ENCODE data around the gene EPHB1. TPM values are rescaled to one million over a fixed set of nuclear protein-coding genes. Genes with fewer than 3 reads are reported as not detected.

Gene EPHB1
- total RNA-seq, 1 experiment from 2014 or later = 2.8 TPM

DNA sequence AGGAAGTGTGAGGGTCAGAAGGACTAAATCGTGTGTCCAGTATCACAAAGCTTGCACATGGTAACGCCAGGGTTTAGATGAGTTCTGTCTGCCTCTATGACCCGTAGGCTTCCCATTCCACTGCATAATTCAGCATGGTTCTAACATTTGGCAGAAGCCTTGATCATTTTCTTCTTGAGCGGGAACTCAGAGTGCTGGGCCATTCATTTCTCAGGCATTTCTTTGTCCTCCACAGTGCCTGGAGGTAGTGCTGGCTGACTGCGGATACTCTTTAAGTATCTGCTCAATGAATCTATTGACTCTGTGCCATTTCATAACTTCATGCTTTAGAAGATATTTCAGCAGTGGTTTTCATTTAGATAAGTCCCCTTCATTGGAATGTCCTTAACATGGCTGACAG, 370.2 kb downstream of the EPHB1 start:
- H3K9ac ChIP-seq (ENCODE audit: extremely low read depth, insufficient read length, low read length) = no peak overlapping the region
- no CpG with 5 or more reads among the region's 5 CpGs for WGBS (ENCODE audit: extremely low coverage, insufficient read length, low lambda C conversion rate)
- no peaks in the 10 kb centered on the region; the same call in 1 of the 2 replicates for H3K79me2 ChIP-seq (ENCODE audit: insufficient read depth, low read length)
- no peak overlapping the region for H3K14ac ChIP-seq (ENCODE audit: insufficient read depth, low read length)
- no peaks in the 10 kb centered on the region for H3K27me3 ChIP-seq (ENCODE audit: insufficient read depth, low read length)
- H2BK20ac ChIP-seq (ENCODE audit: low read depth, low read length, poor library complexity, severe bottlenecking) = no peak overlapping the region
- H3K9me3 ChIP-seq (ENCODE audit: control insufficient read depth, low read depth, low read length) = no peaks in the 10 kb centered on the region
- H4K91ac ChIP-seq (ENCODE audit: insufficient read length, low read depth, low read length) = no peak overlapping the region
- TF ChIP-seq, protein P1, sequence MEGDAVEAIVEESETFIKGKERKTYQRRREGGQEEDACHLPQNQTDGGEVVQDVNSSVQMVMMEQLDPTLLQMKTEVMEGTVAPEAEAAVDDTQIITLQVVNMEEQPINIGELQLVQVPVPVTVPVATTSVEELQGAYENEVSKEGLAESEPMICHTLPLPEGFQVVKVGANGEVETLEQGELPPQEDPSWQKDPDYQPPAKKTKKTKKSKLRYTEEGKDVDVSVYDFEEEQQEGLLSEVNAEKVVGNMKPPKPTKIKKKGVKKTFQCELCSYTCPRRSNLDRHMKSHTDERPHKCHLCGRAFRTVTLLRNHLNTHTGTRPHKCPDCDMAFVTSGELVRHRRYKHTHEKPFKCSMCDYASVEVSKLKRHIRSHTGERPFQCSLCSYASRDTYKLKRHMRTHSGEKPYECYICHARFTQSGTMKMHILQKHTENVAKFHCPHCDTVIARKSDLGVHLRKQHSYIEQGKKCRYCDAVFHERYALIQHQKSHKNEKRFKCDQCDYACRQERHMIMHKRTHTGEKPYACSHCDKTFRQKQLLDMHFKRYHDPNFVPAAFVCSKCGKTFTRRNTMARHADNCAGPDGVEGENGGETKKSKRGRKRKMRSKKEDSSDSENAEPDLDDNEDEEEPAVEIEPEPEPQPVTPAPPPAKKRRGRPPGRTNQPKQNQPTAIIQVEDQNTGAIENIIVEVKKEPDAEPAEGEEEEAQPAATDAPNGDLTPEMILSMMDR (conservative IDR thresholded peaks at IDR 0.05) = no peak
- H4K5ac ChIP-seq (ENCODE audit: insufficient read length, low read depth, low read length) = no peak overlapping the region
- no peak overlapping the region for H3K18ac ChIP-seq (ENCODE audit: insufficient read length, low read depth, low read length)
- no peaks in the 10 kb centered on the region for H3K23me2 ChIP-seq (ENCODE audit: insufficient read length, low read depth, low read length, poor library complexity, severe bottlenecking)
- no peak overlapping the region for H2AFZ ChIP-seq (ENCODE audit: low read length)
- H3K4me1 ChIP-seq (ENCODE audit: insufficient read depth, low read length) = peaks cover 10% of the 10 kb centered on the region; the same call in 1 of the 2 replicates
- H4K20me1 ChIP-seq (ENCODE audit: control insufficient read depth, insufficient read depth, insufficient read length) = no peaks in the 10 kb centered on the region
- H2AK5ac ChIP-seq (ENCODE audit: insufficient read length, low read length) = no peak overlapping the region
- no peak overlapping the region for H3K56ac ChIP-seq (ENCODE audit: insufficient read length, low read depth, low read length)
- H2BK12ac ChIP-seq (ENCODE audit: insufficient read length, low read depth, low read length) = no peak overlapping the region
- H3K9me3 Mint-ChIP-seq = no peaks in the 10 kb centered on the region
- H2BK15ac ChIP-seq (ENCODE audit: low read depth, low read length) = no peak overlapping the region
- H4K8ac ChIP-seq (replicated peaks; ENCODE audit: insufficient read length, low read depth, low read length) = no peak overlapping the region
- H3K4me1 Mint-ChIP-seq = peaks cover 32 to 33% of the 10 kb centered on the region in 2 experiments
- H3K4me2 ChIP-seq (ENCODE audit: insufficient read depth, insufficient read length, low read length) = no peak overlapping the region
- no peak overlapping the region for H3K27ac Mint-ChIP-seq
- H2BK120ac ChIP-seq (ENCODE audit: low read depth, low read length, poor library complexity, severe bottlenecking) = no peak overlapping the region
- no peak overlapping the region for H3K4me3 Mint-ChIP-seq
- DNase-seq = no peak
- H3K27ac ChIP-seq (ENCODE audit: insufficient read length, low read depth, low read length) = no peak overlapping the region
- H3K79me1 ChIP-seq (ENCODE audit: insufficient read depth, low read depth, low read length, poor library complexity, severe bottlenecking) = no peaks in the 10 kb centered on the region
- H3K36me3 Mint-ChIP-seq (ENCODE audit: insufficient read depth in 1 of 3, low read depth in 3 of 3) = no peaks in the 10 kb centered on the region
- H3K23ac ChIP-seq (ENCODE audit: insufficient read length, low read depth, low read length) = no peak overlapping the region
- no peak overlapping the region for H3T11ph ChIP-seq (ENCODE audit: low read length)
- H2BK5ac ChIP-seq (ENCODE audit: insufficient read length, low read length) = no peak overlapping the region
- H3K4ac ChIP-seq (ENCODE audit: low read depth, low read length) = no peak overlapping the region
- H3K27me3 Mint-ChIP-seq (ENCODE audit: low read depth) = peaks cover 5% of the 10 kb centered on the region

All from H9 (cell line).